DMS 273 (cell line): Measurements from ENCODE around the gene CAMK1D.
A peak's percentile ranks its signal among the peaks of the same experiment; 100 is the strongest.

Experiments used
- DNase-seq: peaks from one replicate; lab custom pipeline; 2025; ENCODE audit not compliant: unreplicated experiment; lab: John Stamatoyannopoulos, UW

CAMK1D gene

DNA sequence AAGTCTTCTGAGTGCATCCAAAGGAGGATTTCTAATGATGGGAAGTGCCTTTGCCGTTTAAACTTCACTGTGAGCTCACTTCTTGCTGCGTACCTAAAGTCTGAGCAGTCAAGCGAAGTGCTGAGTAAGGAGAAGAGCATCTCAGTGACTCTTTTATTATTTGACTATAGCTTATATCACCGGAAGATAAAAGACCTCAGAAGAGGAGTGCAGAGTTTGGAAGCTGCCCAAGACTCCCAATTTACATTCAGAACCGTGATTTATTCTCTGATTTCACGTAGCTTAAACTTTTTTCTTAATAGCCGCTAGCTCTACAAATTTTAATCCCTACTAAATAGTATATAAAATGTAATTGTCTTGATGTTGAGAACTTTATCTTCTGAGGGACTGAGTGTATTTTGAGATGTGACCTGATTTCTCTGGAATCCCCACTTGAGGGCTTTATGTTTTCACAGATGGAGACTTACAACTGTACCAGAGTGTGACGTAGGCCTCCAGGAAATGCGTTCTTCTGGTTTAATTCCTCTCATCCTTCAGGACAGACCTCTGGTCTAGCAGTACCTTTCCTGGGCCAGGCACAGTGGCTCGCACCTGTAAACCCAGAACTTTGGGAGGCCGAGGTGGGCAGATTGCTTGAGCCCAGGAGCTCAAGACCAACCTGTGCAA lies 51.1 kb downstream of the CAMK1D start:
- no peak for DNase-seq

DNA sequence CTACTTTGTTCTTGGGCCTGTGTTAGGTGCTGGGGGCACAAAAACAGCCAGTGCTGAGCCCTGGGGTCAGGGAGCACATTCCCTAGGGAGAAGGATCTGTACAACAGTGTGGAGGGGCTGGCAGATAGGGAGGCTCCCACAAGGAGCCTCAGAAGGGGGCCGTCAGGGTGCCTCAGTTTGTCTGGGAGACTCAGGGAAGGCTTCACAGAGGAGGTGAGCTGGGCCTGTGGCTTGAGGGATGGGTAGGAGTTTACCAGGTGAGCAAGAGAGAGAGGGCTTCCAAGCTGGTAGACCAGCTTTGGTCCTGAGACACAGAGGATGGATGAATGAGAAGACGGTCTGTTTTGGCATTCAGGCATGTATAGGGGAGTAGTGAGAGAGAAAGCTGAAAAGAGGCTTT lies 52.1 kb downstream of the CAMK1D start:
- DNase-seq, result no peak

DNA sequence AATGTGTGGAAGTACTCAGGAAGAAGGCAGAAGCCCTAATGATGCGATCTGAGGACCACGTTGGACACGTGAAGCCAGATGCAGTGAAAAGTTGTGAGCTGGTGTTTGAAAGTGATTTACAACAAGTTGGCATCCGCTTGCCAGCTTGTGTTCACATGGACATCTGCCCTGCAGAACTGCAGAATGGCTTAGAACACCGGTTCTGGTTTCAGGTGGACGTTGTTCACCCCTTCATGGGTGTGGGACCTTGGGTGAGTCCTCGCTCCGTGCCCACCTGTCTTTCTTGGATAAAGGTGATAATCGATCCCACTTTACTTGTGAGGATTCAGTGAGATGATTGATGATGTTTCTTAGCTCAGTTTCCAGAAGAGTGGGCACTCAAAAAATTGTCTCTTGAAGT lies 53.8 kb downstream of the CAMK1D start:
- DNase-seq, result no peak

DNA sequence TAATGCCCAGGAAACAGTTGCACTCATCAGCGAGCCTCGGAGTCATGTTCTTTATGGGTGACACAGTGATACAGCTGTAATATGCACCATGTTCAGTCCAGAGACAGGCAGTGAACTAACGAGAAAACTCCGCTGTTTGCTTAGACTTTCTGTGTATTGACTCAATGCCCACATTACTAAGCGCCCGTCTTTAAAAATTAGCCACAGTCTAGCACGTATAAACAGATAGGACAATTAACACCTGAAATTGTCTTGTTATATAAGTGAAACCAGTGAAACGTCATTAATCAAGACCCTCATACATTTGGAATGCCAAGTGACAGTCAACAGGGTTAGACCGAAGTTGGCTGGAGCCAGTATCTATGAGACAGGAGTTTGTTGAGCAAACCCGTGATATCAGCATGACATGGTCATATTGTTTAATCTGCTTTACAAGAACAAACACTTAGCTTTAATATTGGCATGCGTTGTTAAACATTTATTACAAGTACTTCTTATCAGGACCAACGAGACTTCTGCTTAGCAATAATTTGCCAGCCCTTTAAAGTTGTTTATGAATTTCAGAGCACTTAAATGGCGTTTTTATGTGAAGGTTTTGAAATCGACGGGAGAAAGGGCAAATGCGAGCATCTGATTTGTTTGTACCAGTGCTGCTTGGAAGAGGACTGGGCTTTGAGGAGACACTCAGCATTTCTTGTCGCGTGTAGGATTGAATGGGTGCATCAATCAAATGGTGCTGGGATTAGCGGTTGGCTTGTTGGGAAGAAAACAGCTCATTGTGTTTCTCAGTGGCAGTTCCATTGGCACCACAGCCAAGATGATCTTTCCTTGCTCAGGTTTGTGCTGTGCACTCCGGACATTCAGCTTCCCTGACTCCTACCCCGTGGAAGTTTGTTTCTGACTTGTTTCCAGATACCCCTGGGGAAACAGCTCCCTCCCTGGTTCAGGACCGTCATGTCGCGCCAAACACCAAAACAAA lies 56.3 kb downstream of the CAMK1D start:
- no peak for DNase-seq

DNA sequence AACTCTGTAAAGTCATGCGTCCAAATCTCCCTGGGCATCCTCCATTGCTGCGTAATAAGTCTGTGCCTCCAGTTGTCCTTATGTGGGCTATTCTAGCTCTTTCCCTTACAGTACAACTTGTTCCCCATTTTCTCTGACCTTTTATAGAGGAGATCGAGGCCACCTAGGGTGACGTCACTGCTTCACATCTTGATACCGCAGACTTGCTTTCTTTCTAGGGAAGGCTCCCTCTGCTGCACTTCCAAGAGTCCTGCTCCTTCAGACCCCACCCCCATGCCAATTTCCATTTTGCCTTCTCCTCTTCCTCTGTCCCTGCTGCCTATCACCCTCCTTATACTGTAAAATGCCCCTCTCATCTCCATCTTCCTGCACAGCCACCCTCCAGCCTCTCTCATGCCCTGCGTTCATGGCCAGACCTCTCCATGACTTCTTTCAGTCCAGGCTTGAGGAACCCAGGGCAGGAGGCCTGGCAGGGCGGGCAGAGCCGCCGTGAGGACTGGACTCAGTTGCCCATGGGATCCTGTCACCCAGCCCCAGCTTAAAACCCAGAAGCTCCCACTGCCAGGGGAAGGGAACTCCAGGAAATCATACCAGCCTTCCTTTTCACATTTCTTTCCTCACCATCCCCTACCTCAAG lies 57.5 kb downstream of the CAMK1D start:
- no peak for DNase-seq

DNA sequence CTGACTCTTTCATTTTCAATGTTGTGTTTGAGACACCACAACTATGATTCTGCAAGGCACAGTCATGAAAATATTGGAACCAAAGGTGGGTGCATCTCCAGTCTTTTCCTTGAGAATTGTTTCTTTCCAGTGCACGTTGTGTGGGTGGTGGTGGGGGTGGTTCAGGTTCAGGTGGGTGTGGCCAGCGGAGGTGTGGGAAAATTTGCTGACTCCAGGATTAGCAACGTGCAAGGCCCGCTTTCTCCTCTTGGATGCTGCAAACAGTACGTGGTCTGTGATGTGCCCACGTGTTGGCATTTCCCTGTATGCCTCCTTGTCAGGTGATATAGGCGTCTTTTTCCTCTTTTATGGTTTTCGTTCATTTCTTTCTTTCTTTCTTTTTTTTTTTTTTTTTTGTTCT lies 59.1 kb downstream of the CAMK1D start:
- DNase-seq, result no peak

DNA sequence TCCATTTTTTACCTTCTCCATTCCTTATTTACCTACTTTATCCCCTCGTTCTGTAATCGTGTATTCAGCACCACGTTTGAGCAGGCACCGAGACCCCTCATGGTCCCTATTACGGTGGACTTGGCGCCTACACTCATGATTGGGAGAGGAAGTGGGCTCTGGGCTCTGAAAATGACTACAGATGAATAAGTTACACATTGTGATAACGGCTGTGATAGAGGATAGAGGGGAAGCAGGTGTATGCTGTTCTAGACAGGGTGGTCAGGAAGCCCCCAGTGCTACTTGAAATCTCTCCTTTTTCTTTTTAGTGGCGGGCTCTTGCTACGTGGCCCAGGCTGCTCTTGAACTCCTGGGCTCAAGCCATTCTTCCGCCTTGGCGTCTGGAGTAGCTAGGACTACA lies 59.8 kb downstream of the CAMK1D start:
- no peak for DNase-seq

DNA sequence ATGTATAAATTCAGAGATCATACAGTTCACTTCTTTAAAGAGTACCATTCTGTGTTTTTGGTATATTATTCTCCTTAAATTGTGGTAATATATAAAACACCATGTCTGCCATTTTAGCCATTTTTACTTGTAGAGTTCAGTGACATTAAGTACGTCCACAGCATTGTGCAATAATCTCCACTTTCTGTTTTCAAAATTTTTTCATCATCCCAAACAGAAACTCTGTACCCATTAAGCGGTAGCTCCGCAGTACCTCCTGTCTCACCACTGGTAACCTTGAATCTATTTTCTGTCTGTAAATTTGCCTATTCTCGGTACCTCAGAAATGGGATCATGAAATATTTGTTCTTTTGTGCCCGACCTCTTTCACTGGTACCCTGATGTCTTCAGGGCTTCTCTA lies 60.3 kb downstream of the CAMK1D start:
- DNase-seq, result no peak

DNA sequence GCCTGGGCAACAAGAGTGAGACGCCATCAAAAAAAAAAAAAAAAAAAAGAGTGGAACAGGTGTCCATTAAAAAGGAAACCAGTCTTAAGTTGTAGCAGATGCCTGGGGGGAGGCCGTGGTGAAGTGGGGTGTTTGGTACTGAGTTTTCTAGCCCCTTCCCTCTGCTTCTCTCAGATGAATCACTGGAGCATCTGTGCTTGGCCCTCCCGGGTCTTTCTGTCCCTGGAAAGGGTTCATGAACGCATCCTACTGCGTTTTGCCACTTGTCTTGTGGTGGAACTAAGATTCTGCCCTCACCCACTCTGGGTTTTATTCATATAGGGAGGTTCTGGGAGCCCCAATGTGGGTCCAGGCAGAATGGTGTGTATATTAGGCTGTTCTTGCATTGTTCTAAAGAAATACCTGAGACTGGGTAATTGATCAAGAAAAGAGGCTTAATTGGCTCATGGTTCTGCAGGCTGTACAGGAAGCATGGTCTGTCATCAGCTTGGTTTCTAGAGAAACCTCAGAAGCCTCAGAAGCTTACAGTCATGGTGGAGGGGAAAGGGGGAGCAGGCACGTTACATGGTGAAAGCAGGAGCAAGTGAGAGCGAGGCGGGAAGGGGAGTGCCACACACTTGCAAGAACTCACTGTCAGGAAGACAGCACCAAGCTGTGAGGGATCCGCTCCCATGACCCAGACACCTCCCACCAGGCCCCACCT lies 63.5 kb downstream of the CAMK1D start:
- no peak for DNase-seq

DNA sequence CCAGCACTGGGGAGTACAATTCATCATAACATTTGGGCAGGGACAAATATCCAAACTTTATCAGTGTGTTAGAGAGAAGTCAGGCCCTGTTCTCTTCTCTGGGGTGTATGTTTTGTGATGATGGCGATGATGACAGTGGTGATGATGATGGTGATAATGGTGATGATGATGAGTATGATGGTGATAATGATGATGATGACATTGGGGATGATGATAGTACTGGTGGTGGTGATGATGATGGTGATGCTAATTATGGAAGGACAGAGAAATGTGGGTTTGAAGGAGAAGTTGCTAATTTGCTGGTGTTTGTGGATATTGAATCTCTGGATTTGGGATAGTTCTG lies 64.0 kb downstream of the CAMK1D start:
- DNase-seq, result no peak

DNA sequence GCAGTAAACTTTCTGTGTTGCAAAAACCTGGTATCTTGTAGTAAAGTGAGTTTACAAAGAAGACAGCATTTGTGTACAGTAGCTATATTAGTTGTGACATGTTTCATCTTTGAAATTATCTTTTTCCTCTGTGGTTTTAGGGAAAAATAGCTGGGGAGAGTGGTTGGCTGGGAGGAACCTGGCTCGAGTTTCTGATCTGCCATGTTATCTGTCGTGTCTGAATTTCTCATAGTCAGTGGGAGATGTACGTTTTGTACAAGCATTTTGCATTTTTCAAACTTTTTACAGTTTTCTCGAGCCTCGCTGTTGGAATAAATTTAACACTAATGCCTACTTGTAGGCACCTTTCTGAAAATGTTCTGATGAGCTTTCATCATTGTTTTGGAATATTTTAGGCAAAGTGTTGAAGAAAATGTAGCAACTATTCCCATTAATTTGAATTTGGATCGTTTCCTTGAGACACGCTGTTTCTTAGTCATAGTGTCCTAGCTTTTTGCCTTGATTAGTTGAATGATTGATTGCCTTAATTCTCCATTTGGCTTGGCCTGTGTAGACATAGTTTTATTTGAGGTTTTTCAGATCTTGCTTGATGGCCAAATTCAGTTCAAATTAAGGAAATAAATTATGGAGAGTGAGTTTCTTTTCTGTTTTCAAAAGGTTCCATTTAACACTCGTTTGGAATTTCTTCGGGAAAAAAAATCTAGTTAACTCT lies 65.1 kb downstream of the CAMK1D start:
- no peak for DNase-seq

DNA sequence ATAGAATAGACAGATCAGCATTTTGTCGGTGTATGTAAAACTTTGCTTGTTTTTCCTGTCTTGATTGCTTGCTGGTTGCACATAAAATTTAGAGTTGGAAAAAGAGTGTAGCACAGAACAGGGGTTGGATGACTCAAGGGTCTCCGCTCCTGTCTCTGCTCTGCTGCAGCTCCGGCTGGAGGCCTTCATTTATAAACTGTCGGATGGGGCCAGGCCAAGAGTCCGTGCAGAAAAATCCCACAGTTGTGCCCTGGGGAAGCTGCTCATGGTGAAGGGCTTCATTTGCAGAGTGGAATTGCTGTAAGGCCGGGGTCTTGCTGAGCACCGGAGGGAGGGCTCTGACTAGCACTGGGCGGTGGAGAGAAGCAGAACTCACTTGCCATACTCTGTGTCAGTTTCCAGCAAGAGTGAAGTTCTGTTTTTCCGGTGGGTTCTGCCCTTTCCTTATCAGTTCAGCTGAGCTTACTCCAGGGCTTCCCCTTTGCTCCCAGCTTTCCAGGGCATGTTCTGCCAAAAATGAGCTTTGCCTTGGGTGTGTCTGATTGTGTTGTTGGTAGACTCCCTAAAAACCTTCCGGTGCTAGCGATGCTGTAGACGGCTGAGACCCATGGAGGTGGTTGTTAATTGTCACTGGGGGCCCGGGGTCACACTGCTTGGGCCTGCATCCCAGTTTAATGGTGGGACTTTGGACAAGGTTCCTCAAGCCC lies 67.2 kb downstream of the CAMK1D start:
- DNase-seq, result no peak

DNA sequence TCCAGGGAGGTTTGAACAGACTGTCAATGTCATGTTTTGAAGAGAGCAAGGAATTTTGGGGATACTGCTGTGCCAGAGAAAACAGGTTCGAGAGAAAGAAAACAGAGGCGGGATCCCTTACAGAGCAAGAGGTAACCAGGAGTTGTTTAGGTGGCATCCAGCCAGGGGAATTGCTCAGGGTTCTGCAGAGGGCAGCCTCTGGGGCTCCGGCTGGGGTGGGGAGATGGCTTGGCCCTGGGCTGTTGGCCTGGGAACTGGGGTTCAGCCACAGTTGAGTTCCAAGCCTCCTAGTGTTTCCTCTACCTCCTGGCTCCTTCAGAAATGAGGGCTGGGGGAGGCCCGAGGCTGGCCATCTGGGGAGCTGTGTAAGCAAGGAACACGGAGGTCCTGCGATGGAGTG lies 68.0 kb downstream of the CAMK1D start:
- no peak for DNase-seq

DNA sequence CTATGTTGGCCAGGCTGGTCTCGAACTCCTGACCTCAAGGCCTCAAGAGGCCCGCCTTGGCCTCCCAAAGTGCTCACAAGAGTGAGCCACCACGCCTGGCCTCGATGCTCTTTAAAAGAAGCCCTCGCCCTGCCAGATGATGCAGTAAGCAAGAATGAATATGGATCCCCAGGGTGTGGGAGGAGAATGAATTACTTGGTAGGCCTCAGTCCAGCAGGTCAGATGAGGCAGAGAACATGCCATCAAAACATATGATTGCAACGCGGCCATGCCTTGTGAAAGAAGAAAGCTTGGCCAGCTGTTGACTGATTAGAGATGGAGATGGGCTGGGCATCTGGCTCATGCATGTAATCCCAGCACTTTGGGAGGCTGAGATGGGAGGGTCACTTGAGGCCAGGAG lies 68.7 kb downstream of the CAMK1D start:
- peak; percentile 49 for DNase-seq

DNA sequence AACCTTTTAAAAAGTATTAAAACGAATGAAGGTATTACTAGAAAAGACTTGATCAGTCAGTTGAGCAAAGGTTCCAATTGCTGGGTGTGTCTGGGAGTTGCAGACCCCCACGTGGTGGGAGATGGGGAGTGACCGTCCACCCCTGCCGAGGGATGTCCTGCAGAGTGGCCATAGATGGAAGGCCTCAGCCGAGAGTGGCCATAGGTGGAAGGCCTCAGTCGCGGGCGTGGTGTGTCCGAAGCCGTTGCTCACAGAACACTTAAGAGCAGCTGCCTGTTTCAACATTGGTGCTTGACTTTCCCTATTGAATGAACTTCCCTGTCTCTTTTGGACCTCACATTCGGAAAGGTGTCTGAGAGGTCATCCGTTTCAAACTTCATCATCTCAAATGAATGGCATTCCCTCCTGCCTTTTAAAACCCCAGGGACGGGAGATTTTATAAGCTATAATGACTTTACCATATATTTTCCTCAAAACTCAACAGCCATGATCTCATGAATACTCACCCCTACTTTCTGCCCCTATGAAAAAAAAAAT lies 69.4 kb downstream of the CAMK1D start:
- DNase-seq, result no peak

DNA sequence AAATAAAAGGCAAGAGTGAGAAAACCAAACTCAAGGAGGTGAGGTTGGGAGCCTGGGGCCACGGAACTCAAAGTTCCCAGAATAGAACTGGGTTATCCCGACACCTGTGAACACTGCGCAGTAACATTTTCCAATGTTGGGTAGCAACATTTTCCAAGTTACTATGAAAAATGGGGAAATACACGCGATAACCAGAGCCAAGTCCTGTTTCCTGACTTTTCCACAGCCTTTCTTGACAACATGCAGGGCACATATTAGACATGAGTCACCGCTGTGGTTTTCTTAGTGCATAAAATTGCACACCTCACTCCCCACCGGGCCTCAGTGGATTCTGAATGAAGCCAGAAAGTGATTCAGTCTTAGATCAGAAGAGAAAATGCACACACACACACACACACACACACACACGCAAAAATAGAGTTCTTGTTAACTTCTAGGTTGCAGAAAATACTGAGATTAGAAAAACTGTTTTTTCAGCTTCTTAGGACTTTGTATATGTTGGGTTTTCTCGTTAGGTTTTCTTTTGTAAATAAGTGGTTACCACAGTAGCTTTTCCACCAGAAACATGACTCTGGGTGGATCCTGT lies 70.0 kb downstream of the CAMK1D start:
- no peak for DNase-seq

DNA sequence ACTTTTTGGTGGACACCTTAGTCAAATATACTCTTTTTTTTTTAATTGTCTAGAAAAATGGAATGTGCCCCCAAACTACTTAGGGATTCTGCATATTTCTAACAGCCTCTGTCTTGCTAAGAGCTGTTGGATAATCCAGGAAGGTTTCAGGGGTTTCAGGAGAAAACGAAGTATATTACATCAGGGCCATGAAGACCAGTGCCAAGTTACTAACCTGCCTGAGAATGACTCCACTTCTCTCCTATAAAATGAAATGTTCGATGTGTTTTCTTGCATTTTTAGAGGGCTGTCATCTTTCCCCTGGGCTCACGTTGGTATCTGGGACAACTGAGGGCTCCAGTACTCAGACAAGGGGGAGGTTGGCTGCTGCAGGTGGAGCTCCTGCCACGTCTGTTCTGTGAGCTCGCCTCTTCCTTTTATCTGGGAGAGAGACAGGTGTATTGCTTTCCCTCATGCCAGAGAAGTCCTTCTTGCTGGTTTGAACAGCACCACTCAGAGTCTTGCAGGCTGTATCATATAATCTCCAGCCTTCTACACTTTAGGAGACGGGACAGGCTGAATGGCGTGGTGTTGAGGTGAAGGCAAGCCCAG lies 71.3 kb downstream of the CAMK1D start:
- DNase-seq, result no peak

DNA sequence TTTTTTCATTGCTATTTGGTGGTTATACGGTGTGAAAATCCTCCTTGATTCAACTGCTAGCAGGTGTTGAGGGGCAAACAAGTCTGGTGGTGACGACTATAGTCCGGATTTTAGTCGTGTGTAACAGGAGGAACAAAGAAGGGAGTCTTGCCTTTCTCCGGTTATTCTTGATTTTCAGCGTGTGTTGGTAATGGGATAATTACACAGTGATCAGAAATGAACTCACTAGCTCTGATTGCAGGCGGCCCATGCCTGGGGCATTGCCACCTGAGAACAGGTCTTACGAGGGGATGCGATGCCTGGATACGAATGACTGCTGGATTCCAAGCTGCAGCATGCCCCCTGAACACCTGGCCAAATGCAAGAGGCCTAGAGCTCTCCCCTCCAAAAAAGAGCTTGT lies 72.8 kb downstream of the CAMK1D start:
- DNase-seq, result no peak

DNA sequence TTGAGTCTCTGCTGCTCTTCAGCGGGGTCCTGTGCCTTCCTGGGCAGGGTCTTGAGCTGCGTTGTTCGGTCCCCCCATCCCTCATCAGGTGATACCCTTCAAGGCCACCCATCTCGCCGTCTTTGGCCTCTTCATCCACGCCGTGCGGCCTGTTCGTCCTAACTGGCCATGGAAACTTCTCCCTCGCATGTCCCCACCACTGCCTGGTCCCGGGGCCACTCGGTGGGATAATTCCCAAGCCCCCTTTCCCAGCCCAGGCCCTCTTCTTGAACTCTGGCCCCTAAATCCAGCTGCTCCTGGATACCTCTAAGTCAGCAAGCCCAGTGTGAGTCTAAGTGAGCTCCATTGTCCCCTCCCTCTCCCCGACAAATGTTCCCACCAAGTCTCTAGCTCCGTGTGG lies 74.5 kb downstream of the CAMK1D start:
- no peak for DNase-seq
